Activated CD8-positive, alpha-beta memory T cell treated with anti-CD3 and anti-CD28 coated beads for 36 hours (primary cell): Measurements from ENCODE around the gene ROR1. TPM values are rescaled to one million over a fixed set of nuclear protein-coding genes. Genes with fewer than 3 reads are reported as not detected.
"Not testable (repeated sequence)": the region's sequence is repeated elsewhere in the genome, so short reads cannot be mapped to it uniquely, and the experiment has no call there.

Experiments
- CTCF ChIA-PET: fragments of 350-600 bp; sonication (Branson Sonifier 250); formaldehyde crosslinking; loops from one replicate; lab custom pipeline; 2021; ENCODE audit warnings: antibody characterized with exemption; lab: Charles Lee
- POLR2A ChIA-PET: fragments of 350-600 bp; sonication (Branson Sonifier 250); formaldehyde crosslinking; loops from one replicate; lab custom pipeline; 2021; ENCODE audit warnings: antibody characterized with exemption; lab: Charles Lee
- total RNA-seq, 2 experiments: library from RNA; stranded (reverse); gene quantifications; one replicate each; pipeline ENCODE4 v1.2.3, GENCODE V29; 2021

Gene ROR1
- total RNA-seq, 2 experiments from 2014 or later = not detected

DNA sequence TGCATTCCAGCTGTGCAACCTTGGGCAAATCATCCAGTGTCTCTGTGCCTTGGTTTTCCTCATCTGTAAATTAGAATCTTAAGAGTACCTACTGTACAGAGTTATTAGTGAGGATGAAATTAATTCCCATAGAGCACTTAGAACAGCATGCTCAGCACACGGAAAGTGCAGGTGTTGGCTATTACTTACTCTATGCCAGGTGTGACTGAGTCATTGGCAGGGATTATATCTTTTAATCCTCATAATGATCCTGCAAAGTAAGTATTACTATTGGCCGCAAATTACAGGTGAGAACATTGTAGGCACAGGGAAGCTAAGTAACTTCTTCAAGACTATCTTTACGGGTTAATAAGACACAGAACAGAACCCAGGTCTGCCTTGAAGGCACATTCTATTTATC is 423.3 kb downstream of the ROR1 start:
- POLR2A ChIA-PET = interaction anchor here (0.6 kb wide), 1 partner anchor 603 kb away, joined by 4 read pairs; no protein-coding TSS in a partner anchor
- CTCF ChIA-PET = no interaction called here

DNA sequence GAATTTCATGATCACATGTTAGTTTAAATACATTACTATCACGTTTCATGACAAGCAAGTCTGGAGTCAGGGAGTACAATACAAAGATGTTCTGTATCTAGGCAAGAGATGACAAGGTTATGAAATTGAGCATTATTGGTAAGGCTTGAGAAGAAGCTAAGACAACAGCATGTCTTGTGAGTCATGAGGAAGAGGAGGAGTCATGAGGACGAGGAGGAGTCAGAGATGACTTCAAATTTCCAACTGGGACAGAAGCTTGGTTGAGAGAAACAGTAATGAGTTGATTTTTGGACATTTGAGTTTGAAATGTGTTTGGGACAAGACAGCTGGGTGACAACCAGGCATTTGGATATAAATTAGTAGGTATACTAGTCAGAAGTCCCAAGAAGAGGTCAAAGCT is 425.3 kb downstream of the ROR1 start:
- ChIA-PET POLR2A (no interaction called here), CTCF (no interaction called here)

DNA sequence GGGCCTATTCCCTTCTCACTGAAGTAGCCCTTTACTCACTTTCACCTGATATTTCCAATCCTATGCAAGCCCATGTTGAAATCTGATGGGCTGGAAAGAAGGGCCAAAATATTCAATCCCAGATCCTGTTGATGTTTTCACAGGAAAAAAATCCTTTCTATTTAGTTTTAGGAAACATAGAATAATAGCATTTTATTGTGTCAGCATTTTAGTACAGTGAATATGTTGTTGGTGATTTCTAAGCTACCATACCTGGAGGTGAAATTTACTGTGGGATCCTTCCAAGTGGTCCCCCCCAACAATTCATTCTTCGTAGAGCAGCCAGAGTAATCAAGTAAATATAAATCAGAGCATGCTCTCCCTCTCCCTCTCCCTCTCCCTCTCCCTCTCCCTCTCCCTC is 426.2 kb downstream of the ROR1 start:
- POLR2A ChIA-PET = no interaction called here
- CTCF ChIA-PET = no interaction called here

DNA sequence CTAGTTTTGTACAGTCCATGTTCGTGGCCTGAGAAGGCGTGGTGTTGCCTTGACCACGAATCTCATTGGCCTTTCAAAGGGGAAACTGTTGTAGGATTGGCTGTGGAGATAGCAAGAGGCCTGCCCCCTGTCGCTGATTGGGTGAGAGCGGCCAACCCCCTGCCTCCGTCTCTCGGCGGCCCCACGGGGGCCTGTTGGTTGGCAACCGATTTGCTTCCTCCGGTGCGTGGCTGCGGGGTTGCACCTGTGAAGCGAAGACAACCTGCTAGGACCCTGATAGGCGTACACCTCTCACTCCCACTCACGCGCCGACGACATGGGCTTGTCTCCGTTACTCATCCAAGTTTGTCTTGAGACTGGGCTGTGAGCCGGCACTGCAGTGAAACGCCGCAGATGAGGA is 429.6 kb downstream of the ROR1 start, which contains the start of gene UBE2U:
Gene UBE2U (plus strand): TSS at position 204 of the 400 bp plus-strand sequence. CDS start 428 bp downstream, outside the sequence.
- ChIA-PET CTCF (no interaction called here), POLR2A (no interaction called here)

DNA sequence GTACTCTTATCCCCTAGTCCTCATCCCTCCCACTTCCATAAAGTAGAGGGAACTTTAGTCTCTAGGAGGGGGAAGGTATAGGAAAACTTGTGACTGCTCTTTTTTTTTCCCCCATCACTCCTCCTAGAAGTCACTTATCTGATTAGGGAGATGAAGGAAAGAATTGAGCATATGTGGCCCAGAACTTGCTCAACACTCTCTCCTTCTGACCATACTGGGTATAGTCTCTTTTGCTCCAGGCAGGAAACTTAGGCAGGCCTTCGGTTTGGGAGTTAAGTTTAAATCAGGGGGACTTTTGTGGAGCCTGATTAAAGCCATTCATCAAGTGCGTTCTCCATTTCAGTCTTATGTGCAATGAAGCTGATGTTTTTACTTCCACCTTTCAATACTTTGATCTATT is 435.4 kb downstream of the ROR1 start:
- CTCF ChIA-PET = no interaction called here
- POLR2A ChIA-PET = no interaction called here

DNA sequence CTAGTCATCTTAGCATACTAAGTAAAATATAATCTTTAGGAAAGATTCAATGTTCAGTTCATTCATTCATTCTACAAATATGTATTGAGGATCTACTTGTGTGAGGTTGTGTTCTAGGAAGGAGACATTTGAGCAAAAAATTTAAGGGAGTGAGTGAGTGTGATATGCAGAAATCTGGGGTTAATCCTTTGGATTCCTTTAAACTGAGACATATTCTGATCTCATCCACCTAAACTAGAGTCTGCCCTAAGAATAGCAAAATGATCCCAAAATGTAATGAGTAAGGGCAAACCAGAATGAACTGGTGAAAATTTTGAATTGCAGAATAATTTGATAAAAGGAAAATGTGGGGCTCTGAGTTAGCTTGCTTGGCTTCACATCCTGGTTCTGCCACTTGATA is 438.2 kb downstream of the ROR1 start:
- CTCF ChIA-PET = no interaction called here

DNA sequence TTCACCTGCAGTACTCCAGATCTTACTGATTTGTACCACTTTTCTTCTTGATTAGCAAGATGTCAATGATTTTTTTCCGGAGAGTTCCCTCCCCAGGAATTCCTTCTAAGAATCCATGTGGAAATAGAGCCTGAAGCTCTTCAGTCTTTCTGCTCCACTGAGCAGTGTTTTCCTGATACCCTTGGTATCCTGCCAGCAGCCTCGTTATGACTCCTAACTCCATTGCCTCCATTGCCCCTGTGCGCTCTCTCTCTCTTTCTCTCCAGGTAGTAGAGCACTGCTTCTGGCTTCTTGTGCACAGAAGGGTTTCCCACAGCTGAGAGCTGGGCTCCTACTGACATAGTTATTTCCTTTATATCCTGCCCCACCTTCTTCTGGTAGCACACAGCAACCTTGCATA is 441.8 kb downstream of the ROR1 start:
- CTCF ChIA-PET = no interaction called here
- POLR2A ChIA-PET = no interaction called here

More for the DNA sequence above, 438.2 kb downstream of the ROR1 start:
- POLR2A ChIA-PET = no interaction called here

DNA sequence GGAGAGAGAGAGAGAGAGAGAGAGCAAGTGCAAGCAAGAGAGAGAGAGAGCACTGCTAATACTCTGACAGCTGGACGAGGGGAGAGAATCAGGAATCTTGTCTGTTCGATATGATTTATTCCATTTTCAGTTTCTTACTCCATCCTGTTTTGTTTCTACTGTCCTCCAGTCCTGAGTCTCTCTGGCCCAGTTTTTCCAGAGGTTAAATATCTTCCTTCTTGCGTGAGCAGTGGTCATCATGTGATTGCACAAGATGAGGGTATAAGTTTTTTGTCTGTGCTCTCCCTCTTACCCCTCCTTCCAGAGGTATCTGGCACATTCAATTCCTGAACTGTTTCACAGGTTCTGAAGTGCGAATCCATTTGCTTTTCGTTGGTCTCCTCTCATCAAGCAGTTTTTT is 446.4 kb downstream of the ROR1 start:
- CTCF ChIA-PET = no interaction called here
- POLR2A ChIA-PET = no interaction called here

DNA sequence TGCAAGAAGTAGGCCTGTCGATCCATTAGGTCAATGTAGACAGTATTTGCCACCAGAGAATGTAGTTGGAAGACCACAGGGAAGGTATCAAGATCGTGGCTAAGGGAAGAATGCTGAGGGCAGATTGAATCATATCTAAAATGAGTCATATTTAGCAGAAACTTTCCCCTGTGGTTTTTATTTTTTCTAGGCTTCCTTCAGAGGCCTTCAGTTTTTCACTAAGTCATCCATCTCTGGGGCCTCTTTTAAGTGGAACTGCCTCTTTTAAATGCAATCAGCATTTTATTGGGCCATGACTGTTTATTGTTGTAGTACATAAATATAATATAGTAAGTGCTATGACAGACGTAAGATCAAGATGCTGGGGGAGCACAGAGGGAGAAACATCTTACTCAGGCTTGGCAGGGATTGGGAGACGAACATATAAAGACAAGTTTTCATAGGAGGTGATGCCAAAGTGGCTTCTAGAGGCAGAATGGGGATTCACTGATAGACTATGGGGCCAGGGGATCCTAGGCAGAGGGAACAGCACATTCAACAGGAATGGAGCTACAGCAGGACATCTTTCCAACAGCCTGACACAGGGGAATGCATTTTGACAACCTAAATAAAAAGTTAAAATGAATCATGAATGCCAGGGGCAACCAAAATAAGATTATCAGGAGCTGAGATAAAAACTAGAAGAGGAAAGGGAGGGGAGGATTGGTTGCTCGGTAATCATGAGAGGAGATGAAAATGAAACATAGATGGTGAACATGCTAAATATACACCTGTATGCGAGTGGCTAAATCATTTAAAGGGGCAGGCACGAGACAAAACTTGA is 449.7 kb downstream of the ROR1 start:
- ChIA-PET CTCF (no interaction called here), POLR2A (no interaction called here)

DNA sequence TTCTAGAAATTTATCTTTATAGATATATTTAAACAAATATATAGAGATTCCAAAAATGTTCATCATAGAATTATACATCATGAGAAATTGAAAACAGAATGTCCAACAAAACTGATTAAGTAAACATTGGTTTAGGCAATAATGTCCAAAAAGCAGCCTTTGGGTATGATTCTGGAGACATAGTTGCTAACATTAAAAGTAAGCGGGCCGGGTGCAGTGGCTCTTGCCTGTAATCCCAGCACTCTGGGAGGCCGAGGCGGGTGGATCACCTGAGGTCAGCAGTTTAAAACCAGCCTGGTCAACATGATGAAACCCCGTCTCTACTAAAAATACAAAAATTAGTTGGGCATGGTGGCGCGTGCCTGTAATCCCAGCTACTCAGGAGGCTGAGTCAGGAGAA is 450.4 kb downstream of the ROR1 start:
- CTCF ChIA-PET, POLR2A ChIA-PET: not testable (repeated sequence)

DNA sequence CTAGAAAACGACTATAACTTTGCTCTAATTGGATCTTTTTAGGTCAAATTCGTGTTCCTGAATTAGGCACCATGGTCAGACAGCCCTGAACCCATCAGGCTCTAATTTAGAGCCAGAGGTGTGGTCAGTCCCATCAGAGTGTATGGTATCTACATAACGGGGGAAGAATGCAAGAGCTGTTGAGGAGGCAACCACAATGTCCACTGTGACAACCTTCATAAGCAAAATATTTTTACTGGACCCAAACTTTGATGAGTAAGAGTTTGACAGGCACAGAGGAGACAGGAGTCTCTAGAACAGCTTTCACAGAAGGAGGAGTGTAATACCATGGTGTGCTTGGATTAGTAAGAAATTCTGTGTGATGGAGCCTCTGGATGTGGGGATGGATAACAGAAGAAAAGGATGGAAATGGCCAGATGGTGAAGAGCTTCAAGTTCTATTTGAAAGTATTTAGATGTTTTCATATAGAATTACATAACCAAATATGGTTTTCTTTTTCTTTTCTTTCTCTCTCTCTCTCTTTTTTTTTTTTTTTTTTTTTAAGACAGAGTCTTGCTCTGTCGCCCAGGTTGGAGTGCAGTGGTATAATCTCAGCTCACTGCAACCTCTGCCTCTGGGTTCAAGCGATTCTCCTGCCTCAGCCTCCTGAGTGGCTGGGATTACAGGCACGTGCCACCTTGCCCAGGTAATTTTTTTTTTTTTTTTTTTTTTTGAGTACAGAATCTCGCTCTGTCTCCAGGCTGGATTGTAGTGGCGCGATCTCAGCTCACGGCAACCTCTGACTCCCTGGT is 454.5 kb downstream of the ROR1 start:
- ChIA-PET CTCF (interaction anchor here (0.6 kb wide), 1 partner anchor 108 kb away, joined by 4 read pairs; no protein-coding TSS in a partner anchor), POLR2A (no interaction called here)

DNA sequence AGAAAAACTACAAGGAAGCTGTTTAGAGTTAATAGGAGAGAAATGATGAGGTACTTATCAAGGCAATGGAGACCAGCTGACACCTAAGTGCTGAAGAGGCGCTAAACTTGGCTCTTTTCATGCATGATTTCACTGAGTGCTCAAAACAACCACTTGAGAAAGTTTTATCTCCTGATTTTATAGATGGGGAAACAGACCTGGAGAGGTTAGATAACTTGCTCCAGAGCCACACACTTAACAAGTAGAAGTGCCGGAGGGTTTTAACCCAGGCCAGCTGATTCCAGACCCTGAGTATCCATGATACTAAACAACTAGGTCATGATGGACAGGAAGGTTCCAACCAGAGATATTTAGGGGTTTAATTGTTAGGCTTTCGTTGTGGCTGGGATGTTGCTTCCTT is 455.5 kb downstream of the ROR1 start:
- CTCF ChIA-PET = no interaction called here
- POLR2A ChIA-PET = no interaction called here

Other genes starting within 250 kb of the ROR1 start
- 10 to 100 TPM; 43.7 to 45.5 TPM for gene PGM1, start 180.6 kb upstream of the ROR1 start, total RNA-seq